ENCODE results near the gene ADRA1B.

GRCh38 chr5:159961176-159962160 is 45.2 kb downstream of the ADRA1B start:
- TF ChIP-seq POLR2AphosphoS5 (IDR thresholded peaks at IDR 0.05; ENCODE audit: low read depth): no peak
- TF ChIP-seq REST (IDR thresholded peaks at IDR 0.05; ENCODE audit: insufficient replicate concordance, low read depth): no peak
- no peak for TF ChIP-seq CTCF (IDR thresholded peaks at IDR 0.05; ENCODE audit: insufficient read depth, low read length)
- no peak for TF ChIP-seq GABPA (IDR thresholded peaks at IDR 0.05; ENCODE audit: low read depth)

Data from HL-60 (cell line).